OCI-LY1 (cell line): ENCODE measurements around the gene ATN1.
"Not testable (repeated sequence)": the region's sequence is repeated elsewhere in the genome, so short reads cannot be mapped to it uniquely, and the experiment has no call there.

Source experiments
- H2AFZ ChIP-seq: fragments of 200-600 bp; sonication (generic), shearing (Covaris generic); 2 replicates; pipeline ENCODE4 v1.6.0; 2014; ENCODE audit warnings: antibody characterized with exemption, mild to moderate bottlenecking, low read length
- H3F3A ChIP-seq: fragments of 200-600 bp; sonication (generic), shearing (Covaris generic); 2 replicates; pipeline ENCODE4 v1.6.0; 2014; ENCODE audit warnings: mild to moderate bottlenecking, antibody characterized with exemption, low read length, moderate library complexity; ENCODE audit not compliant: insufficient read depth
- H3K27ac ChIP-seq: fragments of 200-600 bp; sonication (generic); 2 replicates; pipeline ENCODE4 v1.5.1; 2014; ENCODE audit warnings: low read length, mixed run types, mild to moderate bottlenecking, low read depth; ENCODE audit not compliant: poor library complexity, severe bottlenecking
- H3K27me3 ChIP-seq: fragments of 200-600 bp; sonication (generic); 2 replicates; pipeline ENCODE4 v1.6.0; 2014; ENCODE audit warnings: antibody characterized with exemption, mild to moderate bottlenecking, low read length, moderate library complexity; ENCODE audit not compliant: insufficient read depth
- H3K36me3 ChIP-seq: fragments of 200-600 bp; sonication (generic); 2 replicates; pipeline ENCODE4 v1.6.1; 2014; ENCODE audit warnings: mild to moderate bottlenecking, antibody characterized with exemption, low read length, moderate library complexity, mixed read lengths; ENCODE audit not compliant: insufficient read depth
- H3K4me1 ChIP-seq: fragments of 200-600 bp; sonication (generic); 2 replicates; pipeline ENCODE4 v1.5.1; 2014; ENCODE audit warnings: mild to moderate bottlenecking, low read length, moderate library complexity; ENCODE audit not compliant: insufficient read depth, severe bottlenecking
- H3K4me2 ChIP-seq: fragments of 200-600 bp; sonication (generic), shearing (Covaris generic); 2 replicates; pipeline ENCODE4 v1.6.1; 2014; ENCODE audit warnings: low read length
- H3K4me3 ChIP-seq: fragments of 200-600 bp; sonication (generic); 2 replicates; pipeline ENCODE4 v1.5.1; 2014; ENCODE audit warnings: low read length, low read depth, mild to moderate bottlenecking, mixed read lengths; ENCODE audit not compliant: poor library complexity, severe bottlenecking
- H3K79me2 ChIP-seq: fragments of 200-600 bp; shearing (Covaris generic); 2 replicates; pipeline ENCODE4 v1.6.1; 2016; ENCODE audit warnings: mixed run types, low read length, mixed read lengths; ENCODE audit not compliant: insufficient read depth
- H3K9ac ChIP-seq: fragments of 200-600 bp; sonication (generic), shearing (Covaris generic); 2 replicates; pipeline ENCODE4 v1.6.1; 2014; ENCODE audit warnings: mild to moderate bottlenecking, low read length, mixed read lengths
- H3K9me2 ChIP-seq: fragments of 200-600 bp; sonication (generic), shearing (Covaris generic); 2 replicates; pipeline ENCODE4 v1.6.1; 2014; ENCODE audit warnings: low read depth, mild to moderate bottlenecking, low read length, mixed read lengths
- H3K9me3 ChIP-seq: fragments of 200-600 bp; shearing (Covaris generic); 2 replicates; pipeline ENCODE4 v1.6.1; 2014; ENCODE audit warnings: low read length, mixed read lengths
- H4K20me1 ChIP-seq: fragments of 200-600 bp; sonication (generic), shearing (Covaris generic); 2 replicates; pipeline ENCODE4 v1.6.0; 2016; ENCODE audit warnings: mild to moderate bottlenecking, low read length; ENCODE audit not compliant: insufficient read depth
- CTCF ChIP-seq: fragments of 200-600 bp; sonication (generic), shearing (Covaris generic); IDR thresholded peaks from 2 replicates; pipeline ENCODE4 v1.5.1; 2017; ENCODE audit warnings: mild to moderate bottlenecking, antibody characterized with exemption, low read length, moderate library complexity, mixed read lengths
- EZH2 ChIP-seq: fragments of 200-600 bp; sonication (generic), shearing (Covaris generic); IDR thresholded peaks from 2 replicates; pipeline ENCODE4 v1.8.0; 2017; ENCODE audit warnings: borderline replicate concordance, mixed run types, mild to moderate bottlenecking, antibody characterized with exemption, low read length, moderate library complexity, mixed read lengths

ATN1 gene

GRCh38 chr12:6883683-6884082, 44.1 kb upstream of the ATN1 start:
- H3K27ac ChIP-seq, result no peak overlapping the region
- TF ChIP-seq EZH2, result no peak
- TF ChIP-seq CTCF, result no peak

GRCh38 chr12:6884539-6884938, 43.2 kb upstream of the ATN1 start:
- Histone ChIP-seq H3K4me2 (no peak overlapping the region), H3F3A (no peaks in the 10 kb centered on the region), H4K20me1 (no peaks in the 10 kb centered on the region), H3K4me1 (no peaks in the 10 kb centered on the region), H3K79me2 (no peaks in the 10 kb centered on the region), H3K27me3 (no peaks in the 10 kb centered on the region), H3K36me3 (peaks cover 17% of the 10 kb centered on the region), H3K9ac (no peak overlapping the region), H3K9me3 (no peaks in the 10 kb centered on the region), H3K4me3 (no peak overlapping the region), H3K9me2 (no peaks in the 10 kb centered on the region), H3K27ac (no peak overlapping the region), H2AFZ (no peak overlapping the region)
- no peak for TF ChIP-seq CTCF
- no peak for TF ChIP-seq EZH2

More at GRCh38 chr12:6883683-6884082, 44.1 kb upstream of the ATN1 start:
- H2AFZ ChIP-seq, result no peak overlapping the region
- H3F3A ChIP-seq, result no peaks in the 10 kb centered on the region
- H3K9me3 ChIP-seq, result no peaks in the 10 kb centered on the region
- H3K9ac ChIP-seq, result no peak overlapping the region
- no peaks in the 10 kb centered on the region for H3K79me2 ChIP-seq
- H4K20me1 ChIP-seq, result no peaks in the 10 kb centered on the region
- H3K4me3 ChIP-seq, result no peak overlapping the region
- H3K36me3 ChIP-seq, result peaks cover 17% of the 10 kb centered on the region
- H3K4me1 ChIP-seq, result no peaks in the 10 kb centered on the region
- H3K27me3 ChIP-seq, result no peaks in the 10 kb centered on the region
- no peak overlapping the region for H3K4me2 ChIP-seq
- H3K9me2 ChIP-seq, result no peaks in the 10 kb centered on the region

- H3K9me3 ChIP-seq, H3F3A ChIP-seq, H3K4me2 ChIP-seq, H3K4me1 ChIP-seq, H3K27ac ChIP-seq, H3K9ac ChIP-seq, H3K27me3 ChIP-seq, H3K4me3 ChIP-seq, H3K79me2 ChIP-seq, H2AFZ ChIP-seq, H3K9me2 ChIP-seq, H4K20me1 ChIP-seq: not testable (repeated sequence)
- peaks cover 17% of the 10 kb centered on the region for H3K36me3 ChIP-seq
These were observed 41.4 kb upstream of the ATN1 start for GRCh38 chr12:6886206-6886999.

- peaks cover 13% of the 10 kb centered on the region for H3K4me1 ChIP-seq
- no peaks in the 10 kb centered on the region for H4K20me1 ChIP-seq
- H3K9ac ChIP-seq, result no peak overlapping the region
- no peaks in the 10 kb centered on the region for H3K9me3 ChIP-seq
- H3K27ac ChIP-seq, result no peak overlapping the region
- H3K36me3 ChIP-seq, result peaks cover 17% of the 10 kb centered on the region
- no peaks in the 10 kb centered on the region for H3K79me2 ChIP-seq
- H3K27me3 ChIP-seq, result no peaks in the 10 kb centered on the region
- no peak overlapping the region for H2AFZ ChIP-seq
- no peaks in the 10 kb centered on the region for H3K9me2 ChIP-seq
- TF ChIP-seq CTCF (no peak), EZH2 (no peak)
- no peaks in the 10 kb centered on the region for H3F3A ChIP-seq
- no peak overlapping the region for H3K4me2 ChIP-seq
- no peak overlapping the region for H3K4me3 ChIP-seq
These were observed 40.3 kb upstream of the ATN1 start for GRCh38 chr12:6887460-6887859.
